A549 (cell line): ENCODE results near the gene OVOL2. TPM values are rescaled to one million over a fixed set of nuclear protein-coding genes. Genes with fewer than 3 reads are reported as not detected.

Experiments
- ATAC-seq, 2 experiments: fragments of 200-7000 bp in 1 of 2; fragments of >200 bp in 1 of 2; cut with Nextera tagmentation in 1 of 2; cut with Tn5 transposase in 1 of 2; 3 replicates each; pipeline versions ENCODE4 v1.8.0 to v1.9.1; 2018 to 2020; ENCODE audit warnings: mild to moderate bottlenecking in 1 of 2, moderate library complexity in 1 of 2
- CTCF ChIA-PET: fragments of 300-600 bp; sonication (Branson Sonifier 250); formaldehyde crosslinking; extraction: SDS; loops from one replicate; lab custom pipeline; 2021; ENCODE audit warnings: antibody characterized with exemption, inconsistent platforms; lab: Yijun Ruan, JAX
- POLR2A ChIA-PET: fragments of 350-600 bp; formaldehyde crosslinking; extraction: SDS; loops from one replicate; lab custom pipeline; 2021; ENCODE audit warnings: antibody characterized with exemption, inconsistent platforms; lab: Yijun Ruan, JAX
- DNase-seq, 2 experiments: peaks; one replicate each; pipeline versions ENCODE4 v3.0.0 to v3.0.0-alpha.2; 2011 to 2016; ENCODE audit warnings: low read depth in 1 of 2, low spot score in 1 of 2
- FAIRE-seq: peaks from 2 replicates; lab custom pipeline; 2011; peaks lifted over from hg19 to GRCh38; lab: Jason Lieb, UNC
- H3K27ac ChIP-seq, 2 experiments: fragments of >200 bp; sonication (Bioruptor Twin); formaldehyde crosslinking; 3 replicates each; pipeline ENCODE4 v1.5.1; 2016 to 2017
- H3K4me1 ChIP-seq: fragments of >200 bp; sonication (Bioruptor Twin); formaldehyde crosslinking; 3 replicates; pipeline ENCODE4 v1.6.1; 2016
- H3K4me2 ChIP-seq: fragments of >200 bp; sonication (Bioruptor Twin); formaldehyde crosslinking; 3 replicates; pipeline ENCODE4 v1.6.1; 2016
- H3K4me3 ChIP-seq: fragments of >200 bp; sonication (Bioruptor Twin); formaldehyde crosslinking; 3 replicates; pipeline ENCODE4 v1.5.1; 2016
- H3K9me3 ChIP-seq: fragments of >200 bp; sonication (Bioruptor Twin); formaldehyde crosslinking; 3 replicates; pipeline ENCODE4 v1.6.1; 2016
- BHLHE40 ChIP-seq: IDR thresholded peaks from 2 replicates; pipeline ENCODE4 v1.6.1; 2012; ENCODE audit warnings: low read depth, low read length, inconsistent platforms
- CTCF ChIP-seq: fragments of >200 bp; sonication (Bioruptor Twin); formaldehyde crosslinking; IDR thresholded peaks from 3 replicates; pipeline ENCODE4 v1.5.1; 2016
- EHF ChIP-seq: fragments of 250-450 bp; sonication (Bioruptor Pico); IDR thresholded peaks from 2 replicates; pipeline ENCODE4 v1.5.0; 2020; ENCODE audit warnings: mild to moderate bottlenecking
- FOSB ChIP-seq: fragments of 250-450 bp; sonication (Bioruptor Pico); IDR thresholded peaks from 2 replicates; pipeline ENCODE4 v1.5.0; 2020; ENCODE audit warnings: mild to moderate bottlenecking, moderate library complexity
- FOSL2 ChIP-seq, 2 experiments: fragments of 450-650 bp in 1 of 2; fragments of >200 bp in 1 of 2; sonication (Bioruptor Twin) in 1 of 2; formaldehyde crosslinking; IDR thresholded peaks; 2 replicates each; pipeline versions ENCODE4 v1.5.0 to v1.6.1; 2016 to 2020; ENCODE audit warnings: mild to moderate bottlenecking in 1 of 2, moderate library complexity in 1 of 2
- GATA3 ChIP-seq: IDR thresholded peaks from 2 replicates; pipeline ENCODE4 v1.6.1; 2012; ENCODE audit warnings: borderline replicate concordance
- HEYL ChIP-seq: fragments of 250-450 bp; sonication (Bioruptor Pico); IDR thresholded peaks from 2 replicates; pipeline ENCODE4 v1.8.0; 2021; ENCODE audit warnings: mild to moderate bottlenecking, moderate library complexity
- HOXB5 ChIP-seq: fragments of 250-450 bp; sonication (Bioruptor Pico); IDR thresholded peaks from 2 replicates; pipeline ENCODE4 v1.5.0; 2020; ENCODE audit warnings: mild to moderate bottlenecking, moderate library complexity
- KDM1A ChIP-seq: fragments of 200-600 bp; sonication (generic); IDR thresholded peaks from 2 replicates; pipeline ENCODE4 v1.6.1; 2016; ENCODE audit warnings: low read depth, mild to moderate bottlenecking
- KDM5A ChIP-seq: fragments of 200-600 bp; sonication (generic); IDR thresholded peaks from 2 replicates; pipeline ENCODE4 v1.6.1; 2016; ENCODE audit warnings: antibody characterized with exemption, mild to moderate bottlenecking
- POLR2A ChIP-seq: IDR thresholded peaks from 2 replicates; pipeline ENCODE4 v1.6.1; 2012; ENCODE audit warnings: mild to moderate bottlenecking, low read length
- RAD21 ChIP-seq, 2 experiments: fragments of >200 bp in 1 of 2; sonication (Bioruptor Twin) in 1 of 2; formaldehyde crosslinking in 1 of 2; IDR thresholded peaks in 1 of 2; conservative IDR thresholded peaks in 1 of 2; 2 replicates in 1 of 2; 3 replicates in 1 of 2; pipeline ENCODE4 v1.6.1; 2012 to 2018; ENCODE audit warnings: inconsistent platforms in 1 of 2
- RARB ChIP-seq: fragments of 250-450 bp; sonication (Bioruptor Pico); IDR thresholded peaks from 2 replicates; pipeline ENCODE4 v1.8.0; 2021; ENCODE audit warnings: mild to moderate bottlenecking, moderate library complexity
- RFX5 ChIP-seq: fragments of 450-650 bp; IDR thresholded peaks from 2 replicates; pipeline ENCODE4 v1.7.1; 2014; ENCODE audit warnings: antibody characterized with exemption, mild to moderate bottlenecking, moderate library complexity
- RNF2 ChIP-seq: fragments of 200-600 bp; sonication (generic); IDR thresholded peaks from 2 replicates; pipeline ENCODE4 v1.6.1; 2016; ENCODE audit warnings: low read depth, mild to moderate bottlenecking, antibody characterized with exemption, moderate library complexity, borderline replicate concordance
- SMC3 ChIP-seq: fragments of >200 bp; sonication (Bioruptor Twin); formaldehyde crosslinking; IDR thresholded peaks from 3 replicates; pipeline ENCODE4 v1.6.1; 2018; ENCODE audit warnings: inconsistent platforms
- SREBF2 ChIP-seq: fragments of 450-650 bp; IDR thresholded peaks from 2 replicates; pipeline ENCODE4 v1.6.1; 2014; ENCODE audit warnings: mild to moderate bottlenecking, moderate library complexity
- TP53 ChIP-seq: fragments of 250-450 bp; sonication (Bioruptor Pico); IDR thresholded peaks from 2 replicates; pipeline ENCODE4 v1.5.0; 2021; ENCODE audit warnings: mild to moderate bottlenecking, moderate library complexity
- ZSCAN20 ChIP-seq: fragments of 250-450 bp; sonication (Bioruptor Pico); IDR thresholded peaks from 2 replicates; pipeline ENCODE4 v1.8.0; 2022; ENCODE audit warnings: mild to moderate bottlenecking, moderate library complexity
- WGBS: methylation state at CpG from one replicate; pipeline ENCODE4 v1.1.6; 2017; ENCODE audit errors: missing lambda C conversion rate; 5-methylcytosine and 5-hydroxymethylcytosine counted together
- polyA plus RNA-seq, 4 experiments: library from polyadenylated mRNA; depleted of rRNA in 3 of 4; stranded (reverse); fragments of >200 nt; fragmentation: RNase III in 1 of 4; extraction: RNeasy Plus Mini Kit Qiagen cat#74134 plus additional on column Dnase treatment in 1 of 4; gene quantifications; 2 replicates in 3 of 4; 3 replicates in 1 of 4; pipeline ENCODE4 v1.2.3, GENCODE V29; 2011 to 2017
- TF ChIP-seq, protein P1 (sequence below): fragments of 250-450 bp; sonication (Bioruptor Pico); IDR thresholded peaks from 2 replicates; pipeline ENCODE4 v1.5.0; 2020; ENCODE audit warnings: low read depth, mild to moderate bottlenecking, moderate library complexity
- TF ChIP-seq, protein P2 (sequence below): IDR thresholded peaks from 2 replicates; pipeline ENCODE4 v1.6.1; 2012
- TF ChIP-seq, protein P3 (sequence below): fragments of 200-600 bp; sonication (generic); IDR thresholded peaks from 2 replicates; pipeline ENCODE4 v1.6.1; 2016; ENCODE audit warnings: antibody characterized with exemption, mild to moderate bottlenecking, moderate library complexity

The OVOL2 gene
- polyA plus RNA-seq, 2 of the 4 experiments (the other 2 are of a cell fraction): not detected

DNA sequence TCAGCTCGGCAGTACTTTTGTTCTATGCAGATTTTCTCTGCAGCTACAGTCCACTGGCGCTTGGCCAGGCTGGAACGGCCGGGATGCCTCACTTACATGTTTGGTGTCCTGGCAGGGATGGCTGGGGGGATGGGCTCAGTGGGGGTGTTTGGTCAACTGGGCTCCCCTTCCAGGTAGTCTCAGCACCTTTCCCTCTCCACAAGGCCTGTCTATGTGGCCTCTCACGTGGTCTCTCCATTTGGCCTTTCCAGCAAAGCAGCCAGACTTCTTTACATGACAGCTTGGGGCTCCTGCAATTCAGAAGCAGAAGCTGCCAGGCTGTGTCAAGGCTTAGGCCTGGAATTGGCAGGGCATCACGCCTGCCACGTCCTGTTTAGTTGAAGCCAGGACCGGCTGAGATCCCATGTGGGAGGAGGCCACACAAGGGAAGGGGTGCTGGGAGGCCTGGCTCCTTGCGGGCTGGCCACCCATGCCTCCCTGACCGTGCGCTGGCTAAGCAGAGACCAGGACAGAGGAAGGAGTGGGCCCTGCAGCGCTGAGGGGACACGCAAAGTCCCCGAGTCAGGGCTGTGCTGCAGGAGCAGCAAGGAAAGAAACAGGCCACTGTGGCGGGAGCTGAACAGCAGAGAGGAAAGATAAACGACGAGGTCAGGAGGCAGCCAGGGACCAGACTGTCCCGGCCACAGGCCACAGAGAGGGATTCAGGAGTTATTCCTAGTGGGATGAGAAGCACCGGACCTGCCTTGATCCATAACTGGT is 50.0 kb downstream of the OVOL2 start:
- Histone ChIP-seq H3K4me3 (no peak overlapping the region), H3K4me2 (no peak overlapping the region), H3K27ac (no peak overlapping the region), H3K4me1 (no peaks in the 10 kb centered on the region), H3K9me3 (no peaks in the 10 kb centered on the region)
- TF ChIP-seq KDM5A (no peak), SREBF2 (no peak), KDM1A (no peak), RARB (CRISPR knock-in tag) (no peak), CTCF (no peak), RNF2 (no peak), HOXB5 (CRISPR knock-in tag) (no peak), GATA3 (no peak), RFX5 (no peak), FOSL2 (IDR thresholded peaks at IDR 0.05) (no peak), FOSL2 (CRISPR knock-in tag; IDR thresholded peaks at IDR 0.05) (no peak), RAD21 (conservative IDR thresholded peaks at IDR 0.05 in 1 of 2, IDR thresholded peaks at IDR 0.05 in 1 of 2) (no peak), TP53 (no peak), HEYL (CRISPR knock-in tag) (no peak), EHF (CRISPR knock-in tag) (no peak), BHLHE40 (no peak), POLR2A (no peak)
- TF ChIP-seq, protein P1, sequence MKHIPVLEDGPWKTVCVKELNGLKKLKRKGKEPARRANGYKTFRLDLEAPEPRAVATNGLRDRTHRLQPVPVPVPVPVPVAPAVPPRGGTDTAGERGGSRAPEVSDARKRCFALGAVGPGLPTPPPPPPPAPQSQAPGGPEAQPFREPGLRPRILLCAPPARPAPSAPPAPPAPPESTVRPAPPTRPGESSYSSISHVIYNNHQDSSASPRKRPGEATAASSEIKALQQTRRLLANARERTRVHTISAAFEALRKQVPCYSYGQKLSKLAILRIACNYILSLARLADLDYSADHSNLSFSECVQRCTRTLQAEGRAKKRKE: no peak
- WGBS: 77% methylated on average over 19 of the region's 19 CpGs
- ChIA-PET POLR2A (no interaction called here), CTCF (interaction anchor here (0.8 to 1.2 kb wide), 2 partner anchors 10 to 12 kb away, joined by 3 to 5 read pairs; no protein-coding TSS in a partner anchor)
- FAIRE-seq: no peak
- ATAC-seq: peak in 1 of 2 experiments; percentile 35; a peak in 2 of 6 replicates
- no peak for DNase-seq

DNA sequence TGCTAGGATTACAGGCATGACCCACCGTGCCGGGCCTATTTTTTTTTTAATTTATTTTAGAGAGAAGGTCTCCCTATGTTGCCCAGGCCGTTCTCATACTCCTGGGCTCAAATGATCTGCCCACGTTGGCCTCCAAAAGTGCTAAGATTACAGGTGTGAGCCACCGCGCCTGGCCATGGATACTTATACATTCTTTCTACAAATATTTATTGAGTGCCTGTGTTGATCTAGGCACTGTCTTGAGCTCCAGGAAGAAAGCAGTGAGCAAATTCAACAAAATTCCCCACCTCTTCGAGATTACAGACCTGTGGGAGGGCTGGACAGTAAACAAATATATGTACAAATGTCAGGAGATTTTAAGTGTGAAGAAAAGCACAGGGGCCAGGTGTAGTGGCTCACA is 51.0 kb downstream of the OVOL2 start:
- TF ChIP-seq, protein P2, sequence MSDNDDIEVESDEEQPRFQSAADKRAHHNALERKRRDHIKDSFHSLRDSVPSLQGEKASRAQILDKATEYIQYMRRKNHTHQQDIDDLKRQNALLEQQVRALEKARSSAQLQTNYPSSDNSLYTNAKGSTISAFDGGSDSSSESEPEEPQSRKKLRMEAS: no peak
- TF ChIP-seq FOSB (CRISPR knock-in tag) (no peak), RNF2 (no peak), SMC3 (no peak), ZSCAN20 (CRISPR knock-in tag) (no peak)
- TF ChIP-seq, protein P3, sequence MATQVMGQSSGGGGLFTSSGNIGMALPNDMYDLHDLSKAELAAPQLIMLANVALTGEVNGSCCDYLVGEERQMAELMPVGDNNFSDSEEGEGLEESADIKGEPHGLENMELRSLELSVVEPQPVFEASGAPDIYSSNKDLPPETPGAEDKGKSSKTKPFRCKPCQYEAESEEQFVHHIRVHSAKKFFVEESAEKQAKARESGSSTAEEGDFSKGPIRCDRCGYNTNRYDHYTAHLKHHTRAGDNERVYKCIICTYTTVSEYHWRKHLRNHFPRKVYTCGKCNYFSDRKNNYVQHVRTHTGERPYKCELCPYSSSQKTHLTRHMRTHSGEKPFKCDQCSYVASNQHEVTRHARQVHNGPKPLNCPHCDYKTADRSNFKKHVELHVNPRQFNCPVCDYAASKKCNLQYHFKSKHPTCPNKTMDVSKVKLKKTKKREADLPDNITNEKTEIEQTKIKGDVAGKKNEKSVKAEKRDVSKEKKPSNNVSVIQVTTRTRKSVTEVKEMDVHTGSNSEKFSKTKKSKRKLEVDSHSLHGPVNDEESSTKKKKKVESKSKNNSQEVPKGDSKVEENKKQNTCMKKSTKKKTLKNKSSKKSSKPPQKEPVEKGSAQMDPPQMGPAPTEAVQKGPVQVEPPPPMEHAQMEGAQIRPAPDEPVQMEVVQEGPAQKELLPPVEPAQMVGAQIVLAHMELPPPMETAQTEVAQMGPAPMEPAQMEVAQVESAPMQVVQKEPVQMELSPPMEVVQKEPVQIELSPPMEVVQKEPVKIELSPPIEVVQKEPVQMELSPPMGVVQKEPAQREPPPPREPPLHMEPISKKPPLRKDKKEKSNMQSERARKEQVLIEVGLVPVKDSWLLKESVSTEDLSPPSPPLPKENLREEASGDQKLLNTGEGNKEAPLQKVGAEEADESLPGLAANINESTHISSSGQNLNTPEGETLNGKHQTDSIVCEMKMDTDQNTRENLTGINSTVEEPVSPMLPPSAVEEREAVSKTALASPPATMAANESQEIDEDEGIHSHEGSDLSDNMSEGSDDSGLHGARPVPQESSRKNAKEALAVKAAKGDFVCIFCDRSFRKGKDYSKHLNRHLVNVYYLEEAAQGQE: no peak
- TF ChIP-seq, all 56 proteins: peak for 0
- H3K4me2 ChIP-seq: no peak overlapping the region
- ATAC-seq (no peak), DNase-seq (no peak), FAIRE-seq (no peak)
- 77% methylated on average over 7 of the region's 7 CpGs for WGBS
- H3K4me3 ChIP-seq: no peak overlapping the region
- no peaks in the 10 kb centered on the region for H3K9me3 ChIP-seq
- ChIA-PET CTCF (no interaction called here), POLR2A (no interaction called here)
- no peak overlapping the region for H3K27ac ChIP-seq
- peaks cover 3% of the 10 kb centered on the region; the same call in 1 of the 3 replicates for H3K4me1 ChIP-seq
